H9 (cell line): ENCODE results near the gene COL27A1. TPM values are rescaled to one million over a fixed set of nuclear protein-coding genes. Genes with fewer than 3 reads are reported as not detected.

ENCODE experiments used
- DNase-seq: peaks from one replicate; pipeline ENCODE4 v3.0.0-alpha.2; 2017
- H2AFZ ChIP-seq: one replicate; pipeline ENCODE4 v1.6.1; 2013; ENCODE audit warnings: mild to moderate bottlenecking, low read length, control low read depth, moderate library complexity
- H2AK5ac ChIP-seq: 2 replicates; pipeline ENCODE4 v1.6.1; 2013; ENCODE audit warnings: low read length, control low read depth, mixed read lengths; ENCODE audit not compliant: insufficient read length
- H2BK120ac ChIP-seq: one replicate; pipeline ENCODE4 v1.6.1; 2013; ENCODE audit warnings: low read depth, mild to moderate bottlenecking, low read length, control low read depth, inconsistent platforms; ENCODE audit not compliant: poor library complexity, severe bottlenecking
- H2BK12ac ChIP-seq: 2 replicates; pipeline ENCODE4 v1.6.1; 2013; ENCODE audit warnings: low read length, control low read depth, mixed read lengths, low read depth; ENCODE audit not compliant: insufficient read length
- H2BK15ac ChIP-seq: 2 replicates; pipeline ENCODE4 v1.6.1; 2013; ENCODE audit warnings: low read depth, low read length, control low read depth
- H2BK20ac ChIP-seq: one replicate; pipeline ENCODE4 v1.6.1; 2013; ENCODE audit warnings: low read depth, mild to moderate bottlenecking, low read length, control low read depth, inconsistent platforms; ENCODE audit not compliant: poor library complexity, severe bottlenecking
- H2BK5ac ChIP-seq: 2 replicates; pipeline ENCODE4 v1.6.1; 2013; ENCODE audit warnings: low read length, control low read depth, mixed read lengths; ENCODE audit not compliant: insufficient read length
- H3K14ac ChIP-seq: 2 replicates; pipeline ENCODE4 v1.6.1; 2013; ENCODE audit warnings: low read length, control low read depth; ENCODE audit not compliant: insufficient read depth
- H3K18ac ChIP-seq: 2 replicates; pipeline ENCODE4 v1.6.1; 2013; ENCODE audit warnings: low read depth, mild to moderate bottlenecking, mixed read lengths, low read length, control low read depth; ENCODE audit not compliant: insufficient read length
- H3K23ac ChIP-seq: 2 replicates; pipeline ENCODE4 v1.6.1; 2013; ENCODE audit warnings: low read length, control low read depth, mixed read lengths, low read depth; ENCODE audit not compliant: insufficient read length
- H3K23me2 ChIP-seq: 2 replicates; pipeline ENCODE4 v1.6.1; 2013; ENCODE audit warnings: low read depth, mild to moderate bottlenecking, mixed read lengths, low read length, control low read depth; ENCODE audit not compliant: insufficient read length, poor library complexity, severe bottlenecking
- H3K27ac ChIP-seq: 2 replicates; pipeline ENCODE4 v1.5.1; 2013; ENCODE audit warnings: low read length, control low read depth, mixed read lengths, low read depth; ENCODE audit not compliant: insufficient read length
- H3K27me3 ChIP-seq: 2 replicates; pipeline ENCODE4 v1.6.1; 2013; ENCODE audit warnings: low read length, control low read depth, inconsistent platforms; ENCODE audit not compliant: insufficient read depth
- H3K4ac ChIP-seq: 2 replicates; pipeline ENCODE4 v1.6.1; 2013; ENCODE audit warnings: low read depth, mild to moderate bottlenecking, control low read depth, inconsistent platforms, low read length, moderate library complexity
- H3K4me1 ChIP-seq: 2 replicates; pipeline ENCODE4 v1.6.1; 2013; ENCODE audit warnings: low read length, control low read depth, inconsistent platforms; ENCODE audit not compliant: insufficient read depth
- H3K4me2 ChIP-seq: 2 replicates; pipeline ENCODE4 v1.6.1; 2013; ENCODE audit warnings: low read length, control low read depth, mixed read lengths; ENCODE audit not compliant: insufficient read length, insufficient read depth
- H3K56ac ChIP-seq: 2 replicates; pipeline ENCODE4 v1.6.1; 2013; ENCODE audit warnings: low read depth, mild to moderate bottlenecking, mixed read lengths, low read length, control low read depth; ENCODE audit not compliant: insufficient read length
- H3K79me1 ChIP-seq: 2 replicates; pipeline ENCODE4 v1.6.1; 2013; ENCODE audit warnings: low read depth, mild to moderate bottlenecking, moderate library complexity, low read length, control low read depth, inconsistent platforms; ENCODE audit not compliant: insufficient read depth, poor library complexity, severe bottlenecking
- H3K79me2 ChIP-seq: 2 replicates; pipeline ENCODE4 v1.6.1; 2013; ENCODE audit warnings: low read length, control low read depth, inconsistent platforms; ENCODE audit not compliant: insufficient read depth
- H3K9ac ChIP-seq: 2 replicates; pipeline ENCODE4 v1.6.1; 2013; ENCODE audit warnings: low read length, control low read depth, mixed read lengths; ENCODE audit not compliant: insufficient read length; ENCODE audit errors: extremely low read depth
- H3K9me3 ChIP-seq: one replicate; pipeline ENCODE4 v1.6.1; 2013; ENCODE audit warnings: low read depth, low read length, inconsistent platforms; ENCODE audit not compliant: control insufficient read depth
- H3T11ph ChIP-seq: one replicate; pipeline ENCODE4 v1.6.1; 2013; ENCODE audit warnings: mild to moderate bottlenecking, low read length, control low read depth, inconsistent platforms
- H4K20me1 ChIP-seq: one replicate; pipeline ENCODE4 v1.6.1; 2013; ENCODE audit not compliant: control insufficient read depth, insufficient read length, insufficient read depth
- H4K5ac ChIP-seq: 2 replicates; pipeline ENCODE4 v1.6.1; 2013; ENCODE audit warnings: low read depth, mild to moderate bottlenecking, mixed read lengths, low read length, control low read depth; ENCODE audit not compliant: insufficient read length
- H4K8ac ChIP-seq: replicated peaks from 2 replicates; pipeline ENCODE4 v1.6.1; 2013; ENCODE audit warnings: low read length, control low read depth, mixed read lengths, low read depth; ENCODE audit not compliant: insufficient read length
- H4K91ac ChIP-seq: 2 replicates; pipeline ENCODE4 v1.6.1; 2013; ENCODE audit warnings: low read depth, mild to moderate bottlenecking, moderate library complexity, mixed read lengths, low read length, control low read depth; ENCODE audit not compliant: insufficient read length
- H3K27ac Mint-ChIP-seq, 3 experiments: 2 replicates in 2 of 3; 3 replicates in 1 of 3; pipeline ENCODE4 v1.8.0; 2020 to 2021; ENCODE audit warnings: mixed read lengths in 3 of 3, mild to moderate bottlenecking in 1 of 3, moderate library complexity in 1 of 3
- H3K27me3 Mint-ChIP-seq: 2 replicates; pipeline ENCODE4 v1.8.0; 2021; ENCODE audit warnings: low read depth, mild to moderate bottlenecking, moderate library complexity, mixed read lengths
- H3K36me3 Mint-ChIP-seq, 3 experiments: 2 replicates in 2 of 3; 3 replicates in 1 of 3; pipeline ENCODE4 v1.8.0; 2020 to 2021; ENCODE audit warnings: low read depth in 3 of 3, mixed read lengths in 3 of 3; ENCODE audit not compliant: insufficient read depth in 1 of 3
- H3K4me1 Mint-ChIP-seq, 2 experiments: 2 replicates each; pipeline ENCODE4 v1.8.0; 2020; ENCODE audit warnings: mixed read lengths in 2 of 2
- H3K4me3 Mint-ChIP-seq, 2 experiments: 2 replicates in 1 of 2; 3 replicates in 1 of 2; pipeline ENCODE4 v1.8.0; 2020 to 2021; ENCODE audit warnings: mild to moderate bottlenecking in 2 of 2, mixed read lengths in 2 of 2, moderate library complexity in 1 of 2
- H3K9me3 Mint-ChIP-seq, 2 experiments: 2 replicates in 1 of 2; 3 replicates in 1 of 2; pipeline ENCODE4 v1.8.0; 2020; ENCODE audit warnings: mild to moderate bottlenecking in 2 of 2, mixed read lengths in 2 of 2, moderate library complexity in 1 of 2
- CTCF ChIP-seq: fragments of 200-600 bp; sonication (generic); conservative IDR thresholded peaks from 3 replicates; pipeline ENCODE4 v1.8.0; 2021; ENCODE audit warnings: antibody characterized with exemption, mild to moderate bottlenecking
- WGBS: extraction: QIAGEN DNeasy Blood & Tissue Kit; methylation state at CpG from one replicate; pipeline ENCODE4 v1.1.7; 2013; ENCODE audit warnings: missing lambda C conversion rate, low lambda C conversion rate, mixed read lengths; ENCODE audit not compliant: insufficient read length; ENCODE audit errors: extremely low coverage; 5-methylcytosine and 5-hydroxymethylcytosine counted together
- total RNA-seq: library from RNA; stranded (reverse); gene quantifications from 2 replicates; pipeline ENCODE4 v1.2.1, GENCODE V29; 2021

COL27A1 gene
- total RNA-seq, 1 experiment from 2014 or later: 17.9 TPM

GRCh38 chr9:114166103-114166470 is 10.8 kb downstream of the COL27A1 start:
- no peak overlapping the region for H3T11ph ChIP-seq
- H4K20me1 ChIP-seq: no peaks in the 10 kb centered on the region
- no peak overlapping the region for H3K27ac Mint-ChIP-seq
- no peak overlapping the region for H2BK120ac ChIP-seq
- no peak overlapping the region for H2AK5ac ChIP-seq
- H3K18ac ChIP-seq: no peak overlapping the region
- H3K4me3 Mint-ChIP-seq: no peak overlapping the region
- no peaks in the 10 kb centered on the region for H3K9me3 Mint-ChIP-seq
- H3K9me3 ChIP-seq: no peaks in the 10 kb centered on the region
- no peak overlapping the region for H3K4me2 ChIP-seq
- H3K9ac ChIP-seq: no peak overlapping the region
- H3K23me2 ChIP-seq: no peaks in the 10 kb centered on the region
- TF ChIP-seq CTCF: no peak
- H3K27me3 ChIP-seq: no peaks in the 10 kb centered on the region
- H2BK12ac ChIP-seq: no peak overlapping the region
- no peak overlapping the region for H2BK20ac ChIP-seq
- H2BK5ac ChIP-seq: no peak overlapping the region
- H3K27me3 Mint-ChIP-seq: no peaks in the 10 kb centered on the region
- no peak overlapping the region for H2BK15ac ChIP-seq
- H3K36me3 Mint-ChIP-seq: peaks cover 0 to 14% (median 3%) of the 10 kb centered on the region in 3 experiments; a peak in 4 of 7 replicates
- no peaks in the 10 kb centered on the region for H3K79me1 ChIP-seq
- H3K4me1 Mint-ChIP-seq: peaks cover 9 to 15% of the 10 kb centered on the region in 2 experiments
- WGBS: no CpG with 5 or more reads among the region's 1 CpG
- no peaks in the 10 kb centered on the region; the same call in 1 of the 2 replicates for H3K79me2 ChIP-seq
- H4K91ac ChIP-seq: no peak overlapping the region
- no peak overlapping the region for H3K23ac ChIP-seq
- H3K4ac ChIP-seq: no peak overlapping the region
- no peak overlapping the region for H3K27ac ChIP-seq
- H4K5ac ChIP-seq: no peak overlapping the region
- H2AFZ ChIP-seq: no peak overlapping the region
- no peak overlapping the region for H3K56ac ChIP-seq
- no peak overlapping the region for H4K8ac ChIP-seq
- DNase-seq: no peak
- H3K14ac ChIP-seq: no peak overlapping the region
- no peaks in the 10 kb centered on the region for H3K4me1 ChIP-seq
